Subcutaneous abdominal adipose tissue (tissue), 5 donors: ENCODE data around the gene TARM1.
"Not testable (repeated sequence)": the region's sequence is repeated elsewhere in the genome, so short reads cannot be mapped to it uniquely, and the experiment has no call there.

ENCODE experiments used
- H3K27ac ChIP-seq: one replicate; pipeline ENCODE4 v1.7.0; 2013; ENCODE audit warnings: low read depth, mild to moderate bottlenecking, inconsistent platforms, low read length, moderate library complexity
- H3K27me3 ChIP-seq, 5 donors: one replicate each; pipeline ENCODE4 v1.7.0; 2013; ENCODE audit warnings: low read length in 5 of 5, inconsistent platforms in 1 of 5; ENCODE audit not compliant: control insufficient read depth in 5 of 5, insufficient read depth in 4 of 5
- H3K36me3 ChIP-seq, 5 donors: one replicate each; pipeline ENCODE4 v1.7.0; 2013; ENCODE audit warnings: low read length in 5 of 5; ENCODE audit not compliant: control insufficient read depth in 5 of 5, insufficient read depth in 5 of 5
- H3K4me1 ChIP-seq, 5 donors: one replicate each; pipeline ENCODE4 v1.7.0; 2013; ENCODE audit warnings: low read length in 5 of 5, mild to moderate bottlenecking in 3 of 5, moderate library complexity in 1 of 5; ENCODE audit not compliant: control insufficient read depth in 5 of 5, insufficient read depth in 5 of 5
- H3K4me3 ChIP-seq, 5 donors: one replicate each; pipeline ENCODE4 v1.7.0; 2013; ENCODE audit warnings: low read length in 5 of 5, low read depth in 1 of 5
- H3K9ac ChIP-seq, 5 donors: one replicate each; pipeline ENCODE4 v1.7.0; 2013; ENCODE audit warnings: low read length in 5 of 5, mild to moderate bottlenecking in 4 of 5, moderate library complexity in 3 of 5
- H3K9me3 ChIP-seq, 5 donors: one replicate each; pipeline ENCODE4 v1.7.0; 2013; ENCODE audit warnings: low read length in 5 of 5; ENCODE audit not compliant: control insufficient read depth in 5 of 5
- donor health status: healthy.
- donor health status: healthy.
- donor health status: healthy.
- donor health status: healthy.
- donor health status: healthy.

Gene TARM1

GRCh38 chr19:54102421-54103169 is 21.4 kb upstream of the TARM1 start, which contains the start of gene NDUFA3:
TSS of gene NDUFA3 (plus strand) at chr19:54102855. CDS start at chr19:54102879, 24 bp downstream.
- H3K4me1 ChIP-seq, result peaks cover 2 to 16% (median 13%) of the 10 kb centered on the region in 5 donors
- H3K27ac ChIP-seq, result peak within 1 kb of the TSS; percentile 67

GRCh38 chr19:54100561-54100960 is 19.4 kb upstream of the TARM1 start, which contains the start of gene OSCAR:
TSS of gene OSCAR (minus strand) at chr19:54100803. CDS start at chr19:54100792, 11 bp downstream.
- Histone ChIP-seq H3K9me3 (no peaks in the 10 kb centered on the region), H3K36me3 (peaks cover 0 to 3% (median 2%) of the 10 kb centered on the region in 5 donors), H3K4me1 (peaks cover 2 to 31% (median 24%) of the 10 kb centered on the region in 5 donors), H3K4me3 (no peak within 1 kb of the TSS), H3K27ac (no peak within 1 kb of the TSS), H3K9ac (no peak within 1 kb of the TSS), H3K27me3 (peaks cover 0 to 14% (median 6%) of the 10 kb centered on the region in 5 donors)

More at GRCh38 chr19:54102421-54103169, 21.4 kb upstream of the TARM1 start, which contains the start of gene NDUFA3:
- H3K4me3 ChIP-seq, result peak within 1 kb of the TSS; percentile 79 to 100 (median 94)
- H3K36me3 ChIP-seq, result peaks cover 0 to 23% (median 20%) of the 10 kb centered on the region in 5 donors
- H3K27me3 ChIP-seq, result peaks cover 0 to 3% (median 0%) of the 10 kb centered on the region in 5 donors
- H3K9ac ChIP-seq, result peak within 1 kb of the TSS; percentile 54 to 92 (median 73)
- no peaks in the 10 kb centered on the region for H3K9me3 ChIP-seq

GRCh38 chr19:54099903-54100255 is 18.7 kb upstream of the TARM1 start:
- H3K4me1 ChIP-seq, result peaks cover 2 to 33% (median 25%) of the 10 kb centered on the region in 5 donors
- H3K9me3 ChIP-seq, H3K27ac ChIP-seq, H3K4me3 ChIP-seq, H3K36me3 ChIP-seq, H3K9ac ChIP-seq: not testable (repeated sequence)
- peaks cover 4 to 15% (median 11%) of the 10 kb centered on the region in 5 donors for H3K27me3 ChIP-seq

GRCh38 chr19:54099190-54099902 is 18.2 kb upstream of the TARM1 start:
- Histone ChIP-seq H3K9me3 (no peaks in the 10 kb centered on the region), H3K27me3 (peaks cover 8 to 16% (median 14%) of the 10 kb centered on the region in 5 donors), H3K27ac (no peak overlapping the region), H3K4me1 (peaks cover 2 to 33% (median 25%) of the 10 kb centered on the region in 5 donors), H3K36me3 (no peaks in the 10 kb centered on the region), H3K9ac (no peak overlapping the region), H3K4me3 (no peak overlapping the region)

GRCh38 chr19:54096617-54097106 is 15.5 kb upstream of the TARM1 start:
- H3K27me3 ChIP-seq, result peaks cover 8 to 16% (median 15%) of the 10 kb centered on the region in 5 donors
- H3K9me3 ChIP-seq, result no peaks in the 10 kb centered on the region
- H3K36me3 ChIP-seq, result no peaks in the 10 kb centered on the region
- H3K4me3 ChIP-seq, result peak overlapping the region; percentile 37 to 59 (median 42)
- peak overlapping the region; percentile 10 for H3K27ac ChIP-seq
- peaks cover 0 to 17% (median 13%) of the 10 kb centered on the region in 5 donors for H3K4me1 ChIP-seq
- H3K9ac ChIP-seq, result peak overlapping the region in 3 of 5 donors; percentile 33 to 64 (median 42)

GRCh38 chr19:54095859-54096616 is 14.9 kb upstream of the TARM1 start:
- Histone ChIP-seq H3K4me1 (peaks cover 0 to 17% (median 13%) of the 10 kb centered on the region in 5 donors), H3K9ac (peak overlapping the region in 3 of 5 donors; percentile 39 to 56 (median 51)), H3K27me3 (peaks cover 8 to 16% (median 15%) of the 10 kb centered on the region in 5 donors), H3K4me3 (peak overlapping the region; percentile 53 to 62 (median 59))
- not testable (repeated sequence) for H3K36me3 ChIP-seq, H3K9me3 ChIP-seq, H3K27ac ChIP-seq

GRCh38 chr19:54095136-54095858 is 14.1 kb upstream of the TARM1 start:
- Histone ChIP-seq H3K9ac (peak overlapping the region in 2 of 5 donors; percentile 39 to 56), H3K36me3 (no peaks in the 10 kb centered on the region), H3K27ac (no peak overlapping the region), H3K27me3 (peaks cover 8 to 16% (median 15%) of the 10 kb centered on the region in 5 donors), H3K4me1 (peaks cover 0 to 17% (median 13%) of the 10 kb centered on the region in 5 donors), H3K9me3 (no peaks in the 10 kb centered on the region), H3K4me3 (peak overlapping the region in 4 of 5 donors; percentile 50 to 62 (median 58))

GRCh38 chr19:54094426-54095000 is 13.3 kb upstream of the TARM1 start:
- Histone ChIP-seq H3K4me3 (no peak overlapping the region), H3K36me3 (no peaks in the 10 kb centered on the region), H3K4me1 (peaks cover 0 to 17% (median 13%) of the 10 kb centered on the region in 5 donors), H3K9ac (no peak overlapping the region), H3K27me3 (peaks cover 8 to 16% (median 15%) of the 10 kb centered on the region in 5 donors), H3K9me3 (no peaks in the 10 kb centered on the region), H3K27ac (no peak overlapping the region)
